Testis (tissue), 3 donors: ENCODE data around the gene CLCN3. TPM values are rescaled to one million over a fixed set of nuclear protein-coding genes. Genes with fewer than 3 reads are reported as not detected.

Source experiments
- DNase-seq: peaks from one replicate; pipeline ENCODE4 v3.0.0-alpha.2; 2019
- H3K27ac ChIP-seq, 2 donors: fragments of 200-600 bp; sonication (generic); one replicate each; pipeline ENCODE4 v1.5.1; 2019
- H3K27me3 ChIP-seq: fragments of 200-600 bp; sonication (generic); one replicate; pipeline ENCODE4 v1.5.1; 2019
- H3K36me3 ChIP-seq: fragments of 200-600 bp; sonication (generic); one replicate; pipeline ENCODE4 v1.5.1; 2017; ENCODE audit warnings: low read depth; ENCODE audit errors: missing control alignments
- H3K4me1 ChIP-seq: fragments of 200-600 bp; sonication (generic); one replicate; pipeline ENCODE4 v1.5.1; 2019
- H3K4me3 ChIP-seq, 2 donors: fragments of 200-600 bp; sonication (generic); one replicate each; pipeline ENCODE4 v1.5.1; 2017 to 2019
- H3K9me3 ChIP-seq: fragments of 200-600 bp; sonication (generic); one replicate; pipeline ENCODE4 v1.5.1; 2017
- CTCF ChIP-seq, 3 experiments: fragments of 450-650 bp in 2 of 3; fragments of 200-600 bp in 1 of 3; sonication (generic) in 1 of 3; IDR thresholded peaks; one replicate each; pipeline ENCODE4 v1.5.1; 2016 to 2019; ENCODE audit warnings: antibody characterized with exemption in 3 of 3, mild to moderate bottlenecking in 2 of 3, moderate library complexity in 1 of 3
- POLR2A ChIP-seq: fragments of 450-650 bp; IDR thresholded peaks from one replicate; pipeline ENCODE4 v1.6.1; 2017; ENCODE audit warnings: antibody characterized with exemption, mild to moderate bottlenecking, moderate library complexity
- WGBS, 2 donors: methylation state at CpG; one replicate each; pipeline ENCODE4 v1.1.5; 2018; 5-methylcytosine and 5-hydroxymethylcytosine counted together
- intact Hi-C: fragments of 100-400 bp; cut with DNase I; formaldehyde crosslinking; loops from one replicate; pipeline ENCODE4 v1.15.1; 2023; ENCODE audit warnings: low total_unique reads
- polyA plus RNA-seq: library from polyadenylated mRNA; stranded (reverse); fragments of 350-450 nt; fragmentation: Illumina TruSeq; extraction: RNeasy Lipid Tissue Mini Kit (QIAGEN cat#74804); gene quantifications from one replicate; pipeline ENCODE4 v1.2.3, GENCODE V29; 2014; ENCODE audit warnings: low read depth, low replicate concordance; ENCODE audit not compliant: insufficient read depth
- total RNA-seq, 2 donors: library from RNA; depleted of rRNA; stranded (reverse); fragments of >200 nt; gene quantifications; one replicate each; pipeline ENCODE4 v1.2.3, GENCODE V29; 2016

The CLCN3 gene
- total and polyA plus RNA-seq, 3 donors from 2014 or later = 63.0 to 97.4 (median 89.2) TPM

GRCh38 chr4:169649545-169650226 is 29.3 kb downstream of the CLCN3 start:
- Histone ChIP-seq H3K9me3 (no peaks in the 10 kb centered on the region), H3K27me3 (no peaks in the 10 kb centered on the region), H3K4me3 (no peak overlapping the region), H3K36me3 (no peaks in the 10 kb centered on the region), H3K27ac (peak overlapping the region; percentile 63 to 72), H3K4me1 (peaks cover 4% of the 10 kb centered on the region)
- WGBS, 2 donors = 83% methylated on average over 7 of the region's 7 CpGs
- DNase-seq = peak; percentile 76
- intact Hi-C loops = no loop called here
- TF ChIP-seq CTCF (IDR thresholded peaks at IDR 0.05) (no peak), POLR2A (no peak)

GRCh38 chr4:169650227-169650936 is 30.0 kb downstream of the CLCN3 start:
- Histone ChIP-seq H3K9me3 (no peaks in the 10 kb centered on the region), H3K36me3 (no peaks in the 10 kb centered on the region), H3K27me3 (no peaks in the 10 kb centered on the region), H3K27ac (peak overlapping the region; percentile 63 to 72), H3K4me3 (no peak overlapping the region), H3K4me1 (peaks cover 4% of the 10 kb centered on the region)
- no peak for TF ChIP-seq POLR2A
- TF ChIP-seq CTCF (IDR thresholded peaks at IDR 0.05) = no peak
- 63% methylated on average over 3 of the region's 3 CpGs for WGBS, 2 donors
- intact Hi-C loops = no loop called here
- no peak for DNase-seq

- peaks cover 4% of the 10 kb centered on the region for H3K4me1 ChIP-seq
- no peak overlapping the region for H3K4me3 ChIP-seq
- H3K9me3 ChIP-seq = no peaks in the 10 kb centered on the region
- DNase-seq = no peak
- intact Hi-C loops = no loop called here
- TF ChIP-seq CTCF (IDR thresholded peaks at IDR 0.05) (no peak), POLR2A (no peak)
- no peaks in the 10 kb centered on the region for H3K36me3 ChIP-seq
- H3K27ac ChIP-seq = no peak overlapping the region
- H3K27me3 ChIP-seq = no peaks in the 10 kb centered on the region
Measured at GRCh38 chr4:169652535-169652934, 32.2 kb downstream of the CLCN3 start.

- no peaks in the 10 kb centered on the region for H3K27me3 ChIP-seq
- no peak overlapping the region for H3K27ac ChIP-seq
- no peak overlapping the region for H3K4me3 ChIP-seq
- 94 to 96% methylated on average over 6 of the region's 6 CpGs for WGBS, 2 donors
- intact Hi-C loops = no loop called here
- no peaks in the 10 kb centered on the region for H3K9me3 ChIP-seq
- DNase-seq = no peak
- TF ChIP-seq POLR2A (no peak), CTCF (IDR thresholded peaks at IDR 0.05) (no peak)
- peaks cover 9% of the 10 kb centered on the region for H3K4me1 ChIP-seq
- no peaks in the 10 kb centered on the region for H3K36me3 ChIP-seq
Measured at GRCh38 chr4:169655401-169655800, 35.0 kb downstream of the CLCN3 start.
